HUDEP-2 (cell line): Measurements from ENCODE around the gene FGF22.
A peak's percentile ranks its signal among the peaks of the same experiment; 100 is the strongest.

Experiments
- DNase-seq, 76 experiments: peaks; one replicate each; lab custom pipeline; 2025; ENCODE audit not compliant: unreplicated experiment in 76 of 76; lab: John Stamatoyannopoulos, UW

The FGF22 gene

GRCh38 chr19:605061-605971 is 34.4 kb upstream of the FGF22 start:
- peak in 14 of 76 experiments; percentile 13 to 54 (median 30) for DNase-seq

- DNase-seq: no peak
Observed at GRCh38 chr19:607301-608154, 32.2 kb upstream of the FGF22 start.

- no peak for DNase-seq
Observed at GRCh38 chr19:608155-609003, 31.3 kb upstream of the FGF22 start.

GRCh38 chr19:609004-609346 is 30.7 kb upstream of the FGF22 start:
- peak in 65 of 76 experiments; percentile 23 to 89 (median 71) for DNase-seq

- peak in 2 of 76 experiments; percentile 27 for DNase-seq
Observed at GRCh38 chr19:610071-610800, 29.4 kb upstream of the FGF22 start.

GRCh38 chr19:610801-611480 is 28.7 kb upstream of the FGF22 start:
- peak in 48 of 76 experiments; percentile 12 to 82 (median 46) for DNase-seq

GRCh38 chr19:611481-611868 is 28.2 kb upstream of the FGF22 start:
- no peak for DNase-seq

- DNase-seq: no peak
Observed at GRCh38 chr19:612941-613340, 26.7 kb upstream of the FGF22 start.

GRCh38 chr19:613732-614567 is 25.7 kb upstream of the FGF22 start:
- no peak for DNase-seq

- DNase-seq: no peak
Observed at GRCh38 chr19:615619-616018, 24.1 kb upstream of the FGF22 start.

- no peak for DNase-seq
Observed at GRCh38 chr19:616062-616700, 23.5 kb upstream of the FGF22 start.

- DNase-seq: no peak
Observed at GRCh38 chr19:616747-617526, 22.7 kb upstream of the FGF22 start.

GRCh38 chr19:617551-618246 is 22.0 kb upstream of the FGF22 start:
- no peak for DNase-seq

- DNase-seq: no peak
Observed at GRCh38 chr19:618247-618619, 21.4 kb upstream of the FGF22 start.

GRCh38 chr19:618674-619285 is 20.9 kb upstream of the FGF22 start:
- DNase-seq: no peak

- no peak for DNase-seq
Observed at GRCh38 chr19:619286-620002, 20.2 kb upstream of the FGF22 start.
